ENCODE measurements around the gene MCRIP2. TPM values are rescaled to one million over a fixed set of nuclear protein-coding genes. Genes with fewer than 3 reads are reported as not detected.

MCRIP2 gene
- total and polyA plus RNA-seq, 9 of the 15 experiments (the other 6 are each of a cell fraction or from before 2014, with no cell fraction given): 0.80 to 120 (median 35.2) TPM

DNA sequence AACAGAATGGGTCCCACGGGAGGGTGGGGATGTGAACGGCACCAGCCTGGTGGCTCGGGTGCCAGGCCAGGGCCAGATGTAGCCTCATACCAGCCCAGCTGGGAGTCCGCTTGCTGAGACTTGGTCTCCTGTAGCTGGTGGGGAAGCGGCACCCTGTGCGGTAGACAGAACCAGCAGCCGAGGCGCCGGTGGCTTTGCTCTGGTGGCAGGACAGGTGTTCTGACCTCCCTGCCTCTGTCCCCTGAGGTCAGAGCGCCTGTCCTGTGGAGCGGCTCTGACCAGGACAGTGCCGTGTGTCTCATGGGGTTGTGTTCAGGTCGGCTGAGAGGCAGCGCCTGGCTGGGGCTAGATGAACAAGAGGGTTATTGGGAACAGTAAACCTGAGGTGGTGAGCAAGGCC, 31.6 kb upstream of the MCRIP2 start (continued):
- no peak for TF ChIP-seq ZNF589 (CRISPR knock-in tag; IDR thresholded peaks at IDR 0.05; ENCODE audit: low read depth)
- no peak for TF ChIP-seq PURB (CRISPR knock-in tag; IDR thresholded peaks at IDR 0.05; ENCODE audit: low read depth)
- no peak for TF ChIP-seq ZNF431 (CRISPR knock-in tag; IDR thresholded peaks at IDR 0.05)
- TF ChIP-seq, protein P1, sequence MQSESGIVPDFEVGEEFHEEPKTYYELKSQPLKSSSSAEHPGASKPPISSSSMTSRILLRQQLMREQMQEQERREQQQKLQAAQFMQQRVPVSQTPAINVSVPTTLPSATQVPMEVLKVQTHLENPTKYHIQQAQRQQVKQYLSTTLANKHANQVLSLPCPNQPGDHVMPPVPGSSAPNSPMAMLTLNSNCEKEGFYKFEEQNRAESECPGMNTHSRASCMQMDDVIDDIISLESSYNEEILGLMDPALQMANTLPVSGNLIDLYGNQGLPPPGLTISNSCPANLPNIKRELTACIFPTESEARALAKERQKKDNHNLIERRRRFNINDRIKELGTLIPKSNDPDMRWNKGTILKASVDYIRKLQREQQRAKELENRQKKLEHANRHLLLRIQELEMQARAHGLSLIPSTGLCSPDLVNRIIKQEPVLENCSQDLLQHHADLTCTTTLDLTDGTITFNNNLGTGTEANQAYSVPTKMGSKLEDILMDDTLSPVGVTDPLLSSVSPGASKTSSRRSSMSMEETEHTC (IDR thresholded peaks at IDR 0.05): no peak
- TF ChIP-seq GABPA (tag; conservative IDR thresholded peaks at IDR 0.05; ENCODE audit: low read depth): no peak
- no peak for TF ChIP-seq NUFIP1 (IDR thresholded peaks at IDR 0.05; ENCODE audit: partially characterized antibody)
- TF ChIP-seq SMARCA5 (IDR thresholded peaks at IDR 0.05): no peak
- TF ChIP-seq, protein P2, sequence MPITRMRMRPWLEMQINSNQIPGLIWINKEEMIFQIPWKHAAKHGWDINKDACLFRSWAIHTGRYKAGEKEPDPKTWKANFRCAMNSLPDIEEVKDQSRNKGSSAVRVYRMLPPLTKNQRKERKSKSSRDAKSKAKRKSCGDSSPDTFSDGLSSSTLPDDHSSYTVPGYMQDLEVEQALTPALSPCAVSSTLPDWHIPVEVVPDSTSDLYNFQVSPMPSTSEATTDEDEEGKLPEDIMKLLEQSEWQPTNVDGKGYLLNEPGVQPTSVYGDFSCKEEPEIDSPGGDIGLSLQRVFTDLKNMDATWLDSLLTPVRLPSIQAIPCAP (CRISPR knock-in tag; IDR thresholded peaks at IDR 0.05; ENCODE audit: borderline replicate concordance): no peak
- no peak for TF ChIP-seq ZNF707 (CRISPR knock-in tag; conservative IDR thresholded peaks at IDR 0.05)
- no peak for TF ChIP-seq MED1 (CRISPR knock-in tag; IDR thresholded peaks at IDR 0.05; ENCODE audit: borderline replicate concordance)
